CD4-positive, alpha-beta T cell (primary cell): Measurements from ENCODE around the gene PTPRO. TPM values are rescaled to one million over a fixed set of nuclear protein-coding genes. Genes with fewer than 3 reads are reported as not detected.

Experiments used
- ATAC-seq: fragments of 200-7000 bp; cut with Tn5 transposase; one replicate; pipeline ENCODE4 v1.10.0; 2022; ENCODE audit warnings: mild to moderate bottlenecking; ENCODE audit not compliant: poor library complexity
- CTCF ChIA-PET: fragments of 350-600 bp; sonication (Branson Sonifier 250); formaldehyde crosslinking; loops from one replicate; lab custom pipeline; 2021; ENCODE audit warnings: antibody characterized with exemption, inconsistent platforms; lab: Charles Lee
- POLR2A ChIA-PET: fragments of 350-600 bp; sonication (Branson Sonifier 250); formaldehyde crosslinking; loops from one replicate; lab custom pipeline; 2021; ENCODE audit warnings: antibody characterized with exemption, inconsistent platforms; lab: Charles Lee
- DNase-seq, 14 experiments: peaks; one replicate each; pipeline ENCODE4 v3.0.0-alpha.2; 2013 to 2020; ENCODE audit warnings: mixed read lengths in 2 of 14
- H3K27ac ChIP-seq, 2 donors: one replicate each; pipeline versions ENCODE4 v1.5.1 to v1.7.0; 2013; ENCODE audit warnings: low read length in 2 of 2, low read depth in 1 of 2, mild to moderate bottlenecking in 1 of 2
- H3K27me3 ChIP-seq, 2 experiments: 1 replicate in 1 of 2; 2 replicates in 1 of 2; pipeline versions ENCODE4 v1.6.1 to v1.7.0; 2013; ENCODE audit warnings: low read length in 2 of 2, control low read depth in 1 of 2, mild to moderate bottlenecking in 1 of 2, moderate library complexity in 1 of 2; ENCODE audit not compliant: insufficient read depth in 2 of 2, control insufficient read depth in 1 of 2
- H3K36me3 ChIP-seq: one replicate; pipeline ENCODE4 v1.6.1; 2013; ENCODE audit warnings: low read length, control low read depth; ENCODE audit not compliant: insufficient read depth
- H3K4me1 ChIP-seq: one replicate; pipeline ENCODE4 v1.6.1; 2013; ENCODE audit warnings: low read length, control low read depth; ENCODE audit not compliant: insufficient read depth
- H3K4me3 ChIP-seq: one replicate; pipeline ENCODE4 v1.5.1; 2013; ENCODE audit warnings: mild to moderate bottlenecking, low read length, moderate library complexity
- H3K9me3 ChIP-seq, 2 experiments: 1 replicate in 1 of 2; 2 replicates in 1 of 2; pipeline versions ENCODE4 v1.6.1 to v1.7.0; 2013; ENCODE audit warnings: low read length in 2 of 2, mild to moderate bottlenecking in 2 of 2, control low read depth in 1 of 2, moderate library complexity in 1 of 2; ENCODE audit not compliant: control insufficient read depth in 1 of 2, insufficient read depth in 1 of 2
- H3K27ac Mint-ChIP-seq: one replicate; pipeline ENCODE4 v1.8.0; 2020; ENCODE audit warnings: mixed read lengths
- H3K27me3 Mint-ChIP-seq: one replicate; pipeline ENCODE4 v1.8.0; 2021; ENCODE audit warnings: mixed read lengths
- H3K36me3 Mint-ChIP-seq: one replicate; pipeline ENCODE4 v1.8.0; 2021; ENCODE audit warnings: low read depth, mixed read lengths
- H3K4me1 Mint-ChIP-seq: one replicate; pipeline ENCODE4 v1.8.0; 2021; ENCODE audit warnings: low read depth, mixed read lengths
- H3K4me3 Mint-ChIP-seq: one replicate; pipeline ENCODE4 v1.8.0; 2020; ENCODE audit warnings: mild to moderate bottlenecking, mixed read lengths
- H3K9me3 Mint-ChIP-seq: one replicate; pipeline ENCODE4 v1.8.0; 2020; ENCODE audit warnings: mixed read lengths
- CTCF ChIP-seq: fragments of 200-600 bp; IDR thresholded peaks from one replicate; pipeline ENCODE4 v1.8.0; 2022; ENCODE audit warnings: antibody characterized with exemption, mild to moderate bottlenecking
- intact Hi-C, 2 experiments: fragments of 100-400 bp; cut with DNase I in 1 of 2; cut with micrococcal nuclease in 1 of 2; formaldehyde crosslinking; loops; one replicate each; pipeline versions ENCODE4 v1.15.1 to v1.9.0; 2023 to 2025; cut with DNase I, micrococcal nuclease
- total RNA-seq, 174 experiments: library from RNA in 2 of 174; stranded (reverse) in 2 of 174; gene quantifications; one replicate each; pipeline ENCODE4 v1.2.3 and lab custom pipeline; 2021 to 2026

Gene PTPRO
- total RNA-seq, 2 experiments from 2014 or later: 2.1 to 2.8 TPM

- POLR2A ChIA-PET: no interaction called here
- CTCF ChIA-PET: no interaction called here
- intact Hi-C loops: no loop called here
- H3K27me3 Mint-ChIP-seq: peaks cover 38% of the 10 kb centered on the region
- no peak for TF ChIP-seq CTCF
- ATAC-seq: no peak
- H3K36me3 Mint-ChIP-seq: no peaks in the 10 kb centered on the region
- no peak overlapping the region for H3K27ac Mint-ChIP-seq
- no peak for DNase-seq
- no peaks in the 10 kb centered on the region for H3K4me1 Mint-ChIP-seq
- H3K4me1 ChIP-seq: no peaks in the 10 kb centered on the region
- H3K27ac ChIP-seq: no peak overlapping the region
- no peak overlapping the region for H3K4me3 ChIP-seq
- no peaks in the 10 kb centered on the region for H3K9me3 Mint-ChIP-seq
- H3K9me3 ChIP-seq: no peaks in the 10 kb centered on the region
- peaks cover 0 to 5% of the 10 kb centered on the region in 2 experiments for H3K27me3 ChIP-seq
- no peak overlapping the region for H3K4me3 Mint-ChIP-seq
- H3K36me3 ChIP-seq: no peaks in the 10 kb centered on the region
Measured at GRCh38 chr12:15481846-15482245, 159.5 kb downstream of the PTPRO start.

- Mint-ChIP-seq H3K27me3 (peaks cover 39% of the 10 kb centered on the region), H3K36me3 (no peaks in the 10 kb centered on the region), H3K9me3 (no peaks in the 10 kb centered on the region), H3K4me3 (no peak overlapping the region), H3K4me1 (no peaks in the 10 kb centered on the region), H3K27ac (no peak overlapping the region)
- Histone ChIP-seq H3K4me3 (no peak overlapping the region), H3K27ac (no peak overlapping the region), H3K9me3 (no peaks in the 10 kb centered on the region), H3K36me3 (no peaks in the 10 kb centered on the region), H3K27me3 (no peaks in the 10 kb centered on the region), H3K4me1 (no peaks in the 10 kb centered on the region)
- TF ChIP-seq CTCF: no peak
- DNase-seq: no peak
- POLR2A ChIA-PET: no interaction called here
- CTCF ChIA-PET: no interaction called here
- no peak for ATAC-seq
- intact Hi-C loops: no loop called here
Measured at GRCh38 chr12:15485466-15485865, 163.2 kb downstream of the PTPRO start.

- H3K27me3 Mint-ChIP-seq: peaks cover 37% of the 10 kb centered on the region
Measured at GRCh38 chr12:15486859-15487258, 164.6 kb downstream of the PTPRO start.

More at GRCh38 chr12:15486859-15487258, 164.6 kb downstream of the PTPRO start:
- Mint-ChIP-seq H3K36me3 (no peaks in the 10 kb centered on the region), H3K9me3 (no peaks in the 10 kb centered on the region), H3K4me1 (no peaks in the 10 kb centered on the region), H3K4me3 (no peak overlapping the region), H3K27ac (no peak overlapping the region)
- Histone ChIP-seq H3K4me3 (no peak overlapping the region), H3K4me1 (no peaks in the 10 kb centered on the region), H3K36me3 (no peaks in the 10 kb centered on the region), H3K27ac (no peak overlapping the region), H3K27me3 (no peaks in the 10 kb centered on the region), H3K9me3 (no peaks in the 10 kb centered on the region)
- TF ChIP-seq CTCF: no peak
- ChIA-PET POLR2A (no interaction called here), CTCF (no interaction called here)
- ATAC-seq (no peak), DNase-seq (no peak)
- intact Hi-C loops: no loop called here
